ENCODE data around the gene SOS2. TPM values are rescaled to one million over a fixed set of nuclear protein-coding genes. Genes with fewer than 3 reads are reported as not detected.

Gene SOS2
- total and polyA plus RNA-seq, 10 of the 15 experiments (the other 5 are each of a cell fraction or from before 2014, with no cell fraction given), result 2.1 to 16.8 (median 8.4) TPM

DNA sequence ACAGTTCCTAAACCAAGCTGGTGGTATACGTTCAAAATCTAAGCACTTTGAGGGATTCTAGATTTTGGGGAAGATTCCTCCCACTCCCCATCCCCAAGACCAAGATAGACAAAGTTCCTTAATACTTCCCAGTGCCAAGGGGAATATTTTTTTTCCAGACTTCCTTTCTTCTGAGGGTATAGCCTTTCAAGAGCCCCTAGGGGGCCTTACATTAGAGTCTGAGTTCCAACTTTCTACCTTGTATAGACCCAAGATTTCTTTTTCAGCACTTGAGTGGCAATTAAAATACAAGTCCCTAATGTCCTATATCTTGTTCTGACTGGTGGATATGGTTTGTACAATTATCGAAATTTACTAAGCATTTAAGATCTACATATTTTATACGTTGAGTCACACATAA is 28.7 kb upstream of the SOS2 start:
- no peak overlapping the region for H3K4me3 ChIP-seq
- H3K9ac ChIP-seq (ENCODE audit: control insufficient read depth, insufficient read depth, low read length), result no peak overlapping the region
- SMC1A ChIA-PET (ENCODE audit: uncharacterized antibody, unreplicated experiment), result interaction anchor here (0.6 to 1.4 kb wide), 4 partner anchors 58 to 435 kb away, joined by 3 to 4 read pairs (median 3); no protein-coding TSS in a partner anchor
- DNase-seq (ENCODE audit: low read depth, low spot score), result no peak
- no peaks in the 10 kb centered on the region for H4K20me1 ChIP-seq (ENCODE audit: control insufficient read depth, insufficient read depth)
- CTCF ChIA-PET, result interaction anchor here (0.6 to 1.4 kb wide), 7 partner anchors 9 to 408 kb away, joined by 3 to 6 read pairs (median 4); partner anchors contain the start of gene NEMF
- no peaks in the 10 kb centered on the region for H3K36me3 ChIP-seq (ENCODE audit: control insufficient read depth in 2 of 2, insufficient read depth in 2 of 2, low read length in 1 of 2)
- POLR2A ChIA-PET, result no interaction called here
- H3K27ac ChIP-seq (ENCODE audit: control insufficient read depth, insufficient read depth), result no peak overlapping the region
- in situ Hi-C loops (cut with MboI), result no loop called here
- ATAC-seq, result no peak
- no TSS peak for BruUV-seq (replicated peaks)
- H3K9me3 ChIP-seq (replicated peaks; ENCODE audit: control insufficient read depth, insufficient read depth, low read length), result no peaks in the 10 kb centered on the region
- H3K27me3 ChIP-seq (replicated peaks in 1 of 2; ENCODE audit: control insufficient read depth in 2 of 2, insufficient read depth in 2 of 2, low read length in 1 of 2), result no peaks in the 10 kb centered on the region
- intact Hi-C loops (cut with micrococcal nuclease; ENCODE audit: unreplicated experiment), result no loop called here
- H3K4me2 ChIP-seq (ENCODE audit: control insufficient read depth, insufficient read depth), result no peak overlapping the region
- H3K79me2 ChIP-seq (ENCODE audit: control insufficient read depth, insufficient read depth, low read length), result no peaks in the 10 kb centered on the region
- WGBS (ENCODE audit: insufficient coverage, insufficient replicate concordance, low lambda C conversion rate, missing lambda C conversion rate), result 91% methylated on average over 3 of the region's 3 CpGs
- TF ChIP-seq, protein P1, sequence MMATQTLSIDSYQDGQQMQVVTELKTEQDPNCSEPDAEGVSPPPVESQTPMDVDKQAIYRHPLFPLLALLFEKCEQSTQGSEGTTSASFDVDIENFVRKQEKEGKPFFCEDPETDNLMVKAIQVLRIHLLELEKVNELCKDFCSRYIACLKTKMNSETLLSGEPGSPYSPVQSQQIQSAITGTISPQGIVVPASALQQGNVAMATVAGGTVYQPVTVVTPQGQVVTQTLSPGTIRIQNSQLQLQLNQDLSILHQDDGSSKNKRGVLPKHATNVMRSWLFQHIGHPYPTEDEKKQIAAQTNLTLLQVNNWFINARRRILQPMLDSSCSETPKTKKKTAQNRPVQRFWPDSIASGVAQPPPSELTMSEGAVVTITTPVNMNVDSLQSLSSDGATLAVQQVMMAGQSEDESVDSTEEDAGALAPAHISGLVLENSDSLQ (IDR thresholded peaks at IDR 0.05), result no peak
- TF ChIP-seq TAF1 (IDR thresholded peaks at IDR 0.05; ENCODE audit: borderline replicate concordance, low read depth, low read length), result no peak
- no peak for TF ChIP-seq FOXM1 (IDR thresholded peaks at IDR 0.05; ENCODE audit: low read depth, low read length)
- no peak for TF ChIP-seq SMARCA5 (IDR thresholded peaks at IDR 0.05)
- H3K4me1 ChIP-seq (ENCODE audit: control insufficient read depth, insufficient read depth, low read length), result no peaks in the 10 kb centered on the region
- RAD21 ChIA-PET (ENCODE audit: unreplicated experiment), result no interaction called here
- FAIRE-seq, result no peak
- H2AFZ ChIP-seq (ENCODE audit: control insufficient read depth, low read depth, low read length), result no peak overlapping the region

DNA sequence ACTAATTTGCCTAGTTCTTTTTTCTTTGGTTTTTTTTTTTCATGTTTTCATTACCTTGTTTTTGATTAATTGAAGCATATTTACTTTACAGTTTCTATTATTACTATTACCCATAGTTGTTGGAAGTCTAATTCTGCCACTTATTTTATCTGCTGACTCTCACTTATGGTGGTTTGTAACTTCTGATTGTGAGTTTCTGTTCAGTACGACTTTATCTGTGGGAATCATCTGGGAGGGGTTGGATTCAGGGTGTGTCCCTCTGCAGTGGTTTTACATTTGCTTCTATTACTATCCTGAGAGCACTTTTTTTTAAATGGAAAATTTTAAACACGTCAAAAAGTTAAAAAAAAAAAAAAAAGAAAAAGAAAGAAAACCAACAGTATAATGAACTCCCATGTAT is 26.4 kb upstream of the SOS2 start:
- intact Hi-C loops (cut with micrococcal nuclease; ENCODE audit: unreplicated experiment), result no loop called here
- no peaks in the 10 kb centered on the region for H3K79me2 ChIP-seq (ENCODE audit: control insufficient read depth, insufficient read depth, low read length)
- no peaks in the 10 kb centered on the region for H3K4me1 ChIP-seq (ENCODE audit: control insufficient read depth, insufficient read depth, low read length)
- no peaks in the 10 kb centered on the region for H4K20me1 ChIP-seq (ENCODE audit: control insufficient read depth, insufficient read depth)
- H3K4me2 ChIP-seq (ENCODE audit: control insufficient read depth, insufficient read depth), result no peak overlapping the region
- no peaks in the 10 kb centered on the region for H3K36me3 ChIP-seq (ENCODE audit: control insufficient read depth in 2 of 2, insufficient read depth in 2 of 2, low read length in 1 of 2)
- no peak overlapping the region for H2AFZ ChIP-seq (ENCODE audit: control insufficient read depth, low read depth, low read length)
- H3K9ac ChIP-seq (ENCODE audit: control insufficient read depth, insufficient read depth, low read length), result no peak overlapping the region
- ATAC-seq (no peak), DNase-seq (ENCODE audit: low read depth, low spot score) (no peak), FAIRE-seq (no peak)
- H3K27ac ChIP-seq (ENCODE audit: control insufficient read depth, insufficient read depth), result no peak overlapping the region
- SMC1A ChIA-PET (ENCODE audit: uncharacterized antibody, unreplicated experiment), result no interaction called here
- H3K4me3 ChIP-seq, result no peak overlapping the region
- POLR2A ChIA-PET, result no interaction called here
- CTCF ChIA-PET, result no interaction called here
- H3K9me3 ChIP-seq (replicated peaks; ENCODE audit: control insufficient read depth, insufficient read depth, low read length), result no peaks in the 10 kb centered on the region
- no TSS peak for BruUV-seq (replicated peaks)
- no peak for TF ChIP-seq CBFB (IDR thresholded peaks at IDR 0.05; ENCODE audit: low read depth)
- TF ChIP-seq DPF2 (IDR thresholded peaks at IDR 0.05), result no peak
- TF ChIP-seq, protein P2, sequence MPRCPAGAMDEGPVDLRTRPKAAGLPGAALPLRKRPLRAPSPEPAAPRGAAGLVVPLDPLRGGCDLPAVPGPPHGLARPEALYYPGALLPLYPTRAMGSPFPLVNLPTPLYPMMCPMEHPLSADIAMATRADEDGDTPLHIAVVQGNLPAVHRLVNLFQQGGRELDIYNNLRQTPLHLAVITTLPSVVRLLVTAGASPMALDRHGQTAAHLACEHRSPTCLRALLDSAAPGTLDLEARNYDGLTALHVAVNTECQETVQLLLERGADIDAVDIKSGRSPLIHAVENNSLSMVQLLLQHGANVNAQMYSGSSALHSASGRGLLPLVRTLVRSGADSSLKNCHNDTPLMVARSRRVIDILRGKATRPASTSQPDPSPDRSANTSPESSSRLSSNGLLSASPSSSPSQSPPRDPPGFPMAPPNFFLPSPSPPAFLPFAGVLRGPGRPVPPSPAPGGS (IDR thresholded peaks at IDR 0.05; ENCODE audit: borderline replicate concordance, insufficient read depth, low read depth, low read length, poor library complexity, severe bottlenecking), result no peak
- no peak for TF ChIP-seq TARDBP (IDR thresholded peaks at IDR 0.05; ENCODE audit: borderline replicate concordance)
- TF ChIP-seq, protein P3, sequence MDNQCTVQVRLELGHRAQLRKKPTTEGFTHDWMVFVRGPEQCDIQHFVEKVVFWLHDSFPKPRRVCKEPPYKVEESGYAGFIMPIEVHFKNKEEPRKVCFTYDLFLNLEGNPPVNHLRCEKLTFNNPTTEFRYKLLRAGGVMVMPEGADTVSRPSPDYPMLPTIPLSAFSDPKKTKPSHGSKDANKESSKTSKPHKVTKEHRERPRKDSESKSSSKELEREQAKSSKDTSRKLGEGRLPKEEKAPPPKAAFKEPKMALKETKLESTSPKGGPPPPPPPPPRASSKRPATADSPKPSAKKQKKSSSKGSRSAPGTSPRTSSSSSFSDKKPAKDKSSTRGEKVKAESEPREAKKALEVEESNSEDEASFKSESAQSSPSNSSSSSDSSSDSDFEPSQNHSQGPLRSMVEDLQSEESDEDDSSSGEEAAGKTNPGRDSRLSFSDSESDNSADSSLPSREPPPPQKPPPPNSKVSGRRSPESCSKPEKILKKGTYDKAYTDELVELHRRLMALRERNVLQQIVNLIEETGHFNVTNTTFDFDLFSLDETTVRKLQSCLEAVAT (IDR thresholded peaks at IDR 0.05), result no peak
- TF ChIP-seq POU2F2 (IDR thresholded peaks at IDR 0.05; ENCODE audit: borderline replicate concordance, low read depth, low read length), result no peak
- no peak for TF ChIP-seq ZNF384 (IDR thresholded peaks at IDR 0.05; ENCODE audit: borderline replicate concordance, low read depth, low read length)
- TF ChIP-seq TBL1XR1 (IDR thresholded peaks at IDR 0.05; ENCODE audit: low read depth, low read length), result no peak
- no peak for TF ChIP-seq CEBPB (IDR thresholded peaks at IDR 0.05; ENCODE audit: borderline replicate concordance in 1 of 2, low read depth in 2 of 2, low read length in 2 of 2)
- no peak for TF ChIP-seq NFIC (IDR thresholded peaks at IDR 0.05; ENCODE audit: low read depth, low read length)
- in situ Hi-C loops (cut with MboI), result no loop called here
- RAD21 ChIA-PET (ENCODE audit: unreplicated experiment), result no interaction called here
- WGBS (ENCODE audit: insufficient coverage, insufficient replicate concordance, low lambda C conversion rate, missing lambda C conversion rate), result 100% methylated on average over 1 of the region's 2 CpGs
- H3K27me3 ChIP-seq (replicated peaks in 1 of 2; ENCODE audit: control insufficient read depth in 2 of 2, insufficient read depth in 2 of 2, low read length in 1 of 2), result no peaks in the 10 kb centered on the region
